GM21367 (cell line): Measurements from ENCODE around the gene C2orf42.
"Not testable (repeated sequence)": the region's sequence is repeated elsewhere in the genome, so short reads cannot be mapped to it uniquely, and the experiment has no call there.

Experiments used
- ATAC-seq: cut with Tn5 transposase; IDR thresholded peaks from one replicate; pipeline ENCODE4 v1.9.1; 2021; ENCODE audit not compliant: unreplicated experiment

Gene C2orf42

DNA sequence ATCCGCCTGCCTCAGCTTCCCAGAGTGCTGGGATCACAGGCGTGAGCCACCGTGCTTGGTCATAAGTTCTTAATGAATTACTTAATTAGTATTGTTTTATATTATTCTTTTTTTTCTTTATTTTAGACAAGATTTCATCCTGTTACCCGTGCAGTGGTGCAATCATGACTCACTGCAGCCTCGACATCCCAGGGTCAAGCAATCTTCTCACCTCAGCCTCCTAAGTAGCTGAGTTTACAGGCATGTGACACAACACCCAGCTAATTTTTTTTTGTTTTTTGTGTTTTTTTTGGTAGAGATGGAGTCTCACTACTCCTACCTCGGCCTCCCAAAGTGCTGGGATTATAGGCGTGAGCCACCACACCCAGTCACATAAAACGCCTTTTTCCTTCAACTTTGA, 17.3 kb downstream of the C2orf42 start:
- ATAC-seq = no peak

DNA sequence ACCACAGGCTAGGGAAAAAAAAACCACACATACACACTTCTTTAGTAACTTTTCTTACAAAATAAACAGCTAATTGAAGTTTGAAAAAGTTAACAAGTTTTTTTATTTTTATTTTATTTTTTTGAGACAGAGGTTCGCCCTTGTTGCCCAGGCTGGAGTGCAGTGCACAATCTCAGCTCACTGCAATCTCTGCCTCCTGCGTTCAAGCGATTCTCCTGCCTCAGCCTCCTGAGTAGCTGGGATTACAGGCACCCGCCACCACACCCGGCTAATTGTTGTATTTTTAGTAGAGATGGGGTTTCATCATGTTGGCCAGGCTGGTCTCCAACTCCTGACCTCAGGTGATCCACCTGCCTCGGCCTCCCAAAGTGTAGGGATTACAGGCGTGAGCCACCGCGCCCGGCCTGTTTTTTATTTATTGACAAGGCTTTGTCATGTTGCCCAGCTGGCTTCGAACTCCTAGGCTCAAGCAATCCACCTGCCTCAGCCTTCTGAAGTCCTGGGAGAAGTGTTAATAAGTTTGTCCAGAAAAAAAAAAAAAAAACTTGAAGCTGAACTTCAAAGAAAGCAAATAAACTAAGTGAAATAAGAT, 21.1 kb downstream of the C2orf42 start:
- ATAC-seq = not testable (repeated sequence)

DNA sequence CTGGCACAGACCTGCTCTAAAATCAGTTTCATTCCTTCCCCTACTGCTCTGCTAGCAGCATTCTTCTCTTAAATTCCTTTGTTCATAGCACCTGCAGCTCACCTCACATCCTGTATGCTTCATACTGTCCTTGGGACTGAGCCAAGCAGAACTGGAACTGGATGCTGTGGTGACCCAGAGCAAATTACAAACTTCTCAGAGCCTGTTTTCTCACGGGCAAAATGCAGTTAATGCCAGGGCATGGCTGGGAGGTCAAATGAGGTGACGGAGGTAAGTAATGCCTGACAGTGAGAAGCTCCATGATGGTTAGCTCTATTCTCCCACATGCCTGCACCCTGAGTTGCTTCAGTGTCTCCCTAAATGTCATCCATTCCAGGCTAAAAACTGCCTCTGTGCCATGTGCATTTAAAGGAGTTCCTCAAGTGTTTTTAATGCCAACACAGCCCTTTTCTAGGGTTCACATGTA, 29.7 kb downstream of the C2orf42 start:
- peak; percentile 88 for ATAC-seq

DNA sequence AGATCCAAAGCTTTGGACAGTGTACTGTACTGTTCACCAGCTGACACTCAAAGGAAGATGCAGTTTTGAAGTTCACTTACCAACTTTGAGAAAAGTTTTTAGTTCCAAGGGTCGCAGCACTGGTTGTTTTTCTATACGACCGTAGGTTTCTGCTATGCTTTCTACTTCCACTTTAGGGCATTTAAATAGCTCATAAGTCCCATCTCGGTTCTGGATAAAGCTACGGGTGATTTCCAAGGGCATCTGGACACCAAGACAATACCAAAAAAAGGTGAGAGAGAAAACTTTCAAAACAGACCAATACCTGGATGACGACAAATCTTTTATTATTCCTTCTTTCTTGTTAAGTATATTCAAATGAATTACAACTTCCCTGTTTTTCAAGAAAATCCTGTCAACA, 30.3 kb downstream of the C2orf42 start:
- no peak for ATAC-seq

DNA sequence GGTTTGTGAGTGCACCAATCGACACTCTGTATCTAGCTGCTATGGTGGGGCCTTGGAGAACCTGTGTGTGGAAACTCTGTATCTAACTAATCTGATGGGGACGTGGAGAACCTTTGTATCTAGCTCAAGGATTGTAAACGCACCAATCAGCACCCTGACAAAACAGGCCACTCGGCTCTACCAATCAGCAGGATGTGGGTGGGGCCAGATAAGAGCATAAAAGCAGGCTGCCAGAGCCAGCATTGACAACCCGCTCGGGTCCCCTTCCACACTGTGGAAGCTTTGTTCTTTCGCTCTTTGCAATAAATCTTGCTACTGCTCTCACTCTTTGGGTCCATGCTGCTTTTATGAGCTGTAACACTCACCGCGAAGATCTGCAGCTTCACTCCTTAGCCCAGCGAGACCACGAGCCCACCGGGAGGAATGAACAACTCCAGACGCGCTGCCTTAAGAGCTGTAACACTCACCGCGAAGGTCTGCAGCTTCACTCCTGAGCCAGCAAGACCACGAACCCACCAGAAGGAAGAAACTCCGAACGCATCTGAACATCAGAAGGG, 41.6 kb downstream of the C2orf42 start:
- not testable (repeated sequence) for ATAC-seq

DNA sequence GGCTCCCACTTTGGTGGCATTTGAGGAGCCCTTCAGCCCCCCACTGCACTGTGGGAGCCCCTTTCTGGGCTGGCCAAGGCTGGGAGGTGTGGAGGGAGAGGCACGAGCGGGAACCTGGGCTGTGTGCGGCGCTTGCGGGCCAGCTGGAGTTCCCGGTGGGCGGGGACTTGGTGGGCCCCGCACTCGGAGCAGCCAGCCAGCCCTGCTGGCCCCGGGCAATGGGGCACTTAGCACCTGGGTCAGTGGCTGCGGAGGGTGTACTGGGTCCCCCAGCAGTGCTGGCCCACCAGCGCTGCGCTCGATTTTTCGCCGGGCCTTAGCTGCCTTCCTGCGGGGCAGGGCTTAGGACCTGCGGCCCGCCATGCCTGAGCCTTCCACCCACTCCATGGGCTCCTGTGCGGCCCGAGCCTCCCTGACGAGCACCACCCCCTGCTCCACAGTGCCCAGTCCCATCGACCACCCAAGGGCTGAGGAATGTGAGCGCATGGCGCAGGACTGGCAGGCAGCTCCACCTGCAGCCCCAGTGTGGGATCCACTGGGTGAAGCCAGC, 42.5 kb downstream of the C2orf42 start:
- not testable (repeated sequence) for ATAC-seq

DNA sequence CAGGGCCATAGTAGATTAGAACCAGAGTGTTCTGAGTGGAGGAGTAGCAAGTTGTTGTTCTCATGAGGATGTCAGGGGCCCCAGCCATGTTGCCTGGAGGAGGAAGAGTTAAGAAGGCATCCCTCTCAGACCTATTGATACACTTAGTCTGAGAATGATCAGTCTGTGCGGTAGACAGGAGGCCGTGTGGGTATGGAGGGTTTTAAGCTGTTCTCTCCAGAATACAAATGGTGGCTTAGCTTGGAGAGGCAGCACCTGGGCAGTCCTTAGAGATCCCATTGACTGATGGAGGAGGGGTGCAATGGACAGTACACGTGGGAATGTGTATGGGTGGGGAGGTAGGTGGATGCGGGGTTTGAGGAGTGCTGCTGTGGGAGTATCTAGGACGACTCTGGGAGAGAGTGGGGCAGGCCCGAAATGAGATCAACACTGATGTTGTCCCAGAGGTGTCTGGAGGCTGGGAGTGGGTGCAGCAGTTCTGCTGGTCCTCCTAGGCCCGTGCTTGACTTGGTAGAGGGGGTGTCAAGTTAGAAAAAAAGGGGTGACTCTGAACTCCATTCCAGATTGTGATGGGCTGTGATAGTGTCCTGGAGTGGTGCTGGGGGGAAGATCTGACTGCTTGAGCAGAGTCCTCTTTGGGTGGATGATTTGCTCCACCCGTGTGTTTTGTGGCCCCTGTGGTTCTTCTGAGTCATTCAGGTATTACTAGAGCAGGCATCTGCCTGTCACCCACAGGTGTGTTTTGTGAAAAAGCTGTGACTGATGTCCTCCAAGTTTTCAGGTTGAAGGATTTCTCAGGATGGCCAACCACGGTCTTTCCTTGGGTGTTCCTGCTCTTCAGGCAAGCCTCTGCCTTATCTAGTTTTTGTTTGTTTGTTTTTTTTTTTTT, 44.7 kb downstream of the C2orf42 start:
- no peak for ATAC-seq

DNA sequence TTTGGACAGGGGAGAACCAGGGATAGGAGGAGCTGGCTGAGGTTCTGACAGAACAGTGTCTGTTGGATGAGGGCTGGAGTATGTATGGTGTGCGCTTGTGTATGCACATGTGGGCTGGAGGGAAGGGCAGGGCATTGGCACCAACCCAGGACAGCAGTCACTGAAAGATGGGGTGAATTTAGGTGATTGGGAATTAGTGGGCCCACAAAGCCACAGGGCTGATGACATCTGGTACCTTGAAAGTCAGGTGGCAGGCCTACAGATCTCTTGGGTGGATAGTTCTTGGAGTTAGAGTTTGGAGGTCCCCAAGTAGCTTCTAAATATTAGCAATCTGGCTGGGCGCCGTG, 45.7 kb downstream of the C2orf42 start:
- ATAC-seq = no peak

DNA sequence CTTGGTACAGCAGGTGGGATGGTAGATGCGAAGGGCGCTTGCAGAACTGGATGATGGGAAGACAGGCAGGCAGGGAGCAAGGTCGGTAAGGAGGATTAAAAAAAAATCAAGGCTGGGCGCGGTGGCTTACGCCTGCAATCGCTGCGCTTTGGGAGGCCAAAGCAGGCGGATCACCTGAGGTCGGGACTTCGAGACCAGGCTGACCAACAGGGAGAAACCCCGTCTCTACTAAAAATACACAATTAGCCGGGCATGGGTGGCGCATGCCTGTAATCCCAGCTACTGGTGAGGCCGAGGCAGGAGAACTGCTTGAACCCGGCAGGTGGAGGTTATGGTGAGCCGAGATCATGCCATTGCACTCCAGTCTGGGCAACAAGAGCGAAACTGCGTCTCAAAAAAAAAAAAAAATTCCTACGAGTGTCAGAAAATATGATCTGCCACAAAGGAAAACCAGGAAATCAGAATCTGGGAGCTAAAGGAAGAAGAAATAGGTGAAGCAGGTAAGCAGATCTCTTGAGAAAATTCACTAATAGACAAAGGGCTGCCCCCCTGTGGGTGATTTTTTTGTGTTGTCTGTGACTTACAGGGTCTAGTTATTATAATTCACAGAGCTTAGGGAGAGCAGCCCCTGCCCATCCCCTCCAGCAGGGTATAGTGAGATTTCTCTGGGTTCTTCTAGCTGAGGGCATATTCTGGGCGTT, 46.2 kb downstream of the C2orf42 start:
- ATAC-seq = no peak

DNA sequence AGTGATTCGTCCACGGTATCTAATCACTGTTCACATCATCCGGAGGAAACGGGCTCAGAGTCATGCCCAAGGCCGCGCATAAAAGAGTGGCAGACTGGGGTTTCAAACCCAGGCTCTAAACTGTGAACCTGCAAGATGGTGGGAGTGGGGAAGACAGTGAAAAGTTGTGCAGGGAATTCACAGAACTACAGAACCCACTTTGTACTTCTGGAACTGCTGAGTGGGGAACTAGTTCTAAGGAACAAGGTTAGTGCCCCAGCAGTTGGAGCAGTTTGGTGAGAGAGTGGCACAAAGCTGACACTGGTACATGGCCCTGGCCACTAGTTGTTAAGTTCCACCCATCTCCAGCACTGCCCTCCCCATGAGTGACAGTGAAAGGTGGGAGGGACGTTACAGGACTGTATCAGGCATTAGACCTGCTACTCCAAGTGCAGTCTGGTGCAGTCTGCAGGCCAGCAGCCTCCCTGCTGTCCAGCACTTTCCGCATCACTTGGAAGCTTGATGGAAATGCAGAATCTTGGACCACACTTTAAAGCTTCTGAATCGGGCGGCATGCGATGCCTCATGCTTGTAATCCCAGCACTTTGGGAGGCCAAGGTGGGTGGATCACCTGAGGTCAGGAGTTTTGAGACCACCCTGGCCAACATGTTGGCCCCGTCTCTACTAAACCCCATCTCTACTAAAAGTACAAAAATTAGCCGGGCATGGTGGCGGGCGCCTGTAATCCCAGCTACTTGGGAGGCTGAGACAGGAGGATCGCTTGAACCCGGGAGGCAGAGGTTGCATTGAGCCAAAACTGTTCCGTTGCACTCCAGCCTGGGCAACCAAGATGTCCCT, 47.3 kb downstream of the C2orf42 start:
- no peak for ATAC-seq

DNA sequence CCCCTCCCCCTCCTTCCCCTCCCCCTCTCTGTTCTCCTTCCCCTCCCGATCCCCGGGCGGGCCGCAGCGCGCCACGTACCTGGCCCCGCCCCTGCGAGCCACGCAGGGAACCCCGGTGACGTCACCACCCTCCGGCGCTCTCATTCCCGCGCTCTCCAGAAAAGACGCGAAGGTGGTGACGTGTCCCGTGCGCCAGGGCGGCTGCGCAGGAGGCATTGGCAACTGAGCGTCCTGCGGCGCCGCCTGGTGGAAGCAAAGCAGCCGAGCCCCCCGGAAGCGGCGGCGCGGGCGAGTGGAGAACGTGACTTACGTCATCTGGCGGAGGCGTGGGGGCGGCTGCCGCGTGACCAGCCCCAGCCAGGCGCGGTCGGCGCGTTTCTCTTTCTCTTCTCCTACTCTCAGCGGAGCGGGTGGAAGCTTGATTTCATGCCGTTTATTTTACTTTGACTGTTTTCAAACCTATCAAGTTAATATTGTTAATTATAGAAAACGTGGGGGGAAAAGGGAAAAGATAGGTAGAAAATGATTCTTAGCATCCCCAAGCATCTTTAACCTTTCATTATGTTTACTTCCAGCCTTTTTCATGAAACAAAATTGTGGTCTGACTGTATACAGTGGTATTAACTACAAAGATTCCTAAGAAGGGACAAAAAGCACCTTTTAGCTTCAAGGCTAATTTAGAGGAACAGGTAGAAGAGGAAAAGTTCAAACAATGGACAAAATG, 48.1 kb downstream of the C2orf42 start:
- ATAC-seq = peak; percentile 60

DNA sequence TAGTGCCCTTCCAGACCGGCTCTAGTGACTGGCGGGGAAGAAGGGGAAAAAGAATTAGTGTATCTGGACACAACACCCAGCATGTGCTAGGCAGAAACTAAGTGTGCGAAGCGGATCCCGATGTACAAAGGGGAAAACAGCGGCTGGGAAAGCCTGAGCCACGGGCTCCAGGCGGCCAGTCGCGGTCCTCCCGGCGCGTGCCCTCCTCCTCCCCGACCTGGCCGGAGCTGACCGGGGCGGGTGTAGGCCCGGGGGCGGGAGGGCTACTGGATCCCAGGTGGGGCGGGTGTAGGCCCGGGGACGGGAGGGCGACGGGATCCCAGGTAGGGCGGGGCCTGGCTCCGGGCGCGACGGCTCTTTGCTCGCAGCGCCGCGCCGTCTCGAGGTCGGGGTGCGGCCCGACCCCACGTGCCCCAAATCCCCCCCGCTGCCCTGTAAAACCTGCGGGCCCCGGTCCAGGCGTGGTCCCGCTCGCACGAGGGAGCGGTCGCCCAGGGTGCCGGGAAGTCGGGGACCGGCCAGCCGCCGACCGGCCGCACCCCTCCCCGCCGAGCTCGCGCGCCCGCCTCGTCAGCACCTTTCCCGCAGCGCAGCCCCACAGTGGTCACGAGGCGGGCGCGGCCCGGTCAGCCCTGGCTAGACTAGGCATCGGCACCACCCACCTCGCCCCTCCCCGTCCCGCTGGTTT, 48.8 kb downstream of the C2orf42 start:
- ATAC-seq = peak; percentile 19

DNA sequence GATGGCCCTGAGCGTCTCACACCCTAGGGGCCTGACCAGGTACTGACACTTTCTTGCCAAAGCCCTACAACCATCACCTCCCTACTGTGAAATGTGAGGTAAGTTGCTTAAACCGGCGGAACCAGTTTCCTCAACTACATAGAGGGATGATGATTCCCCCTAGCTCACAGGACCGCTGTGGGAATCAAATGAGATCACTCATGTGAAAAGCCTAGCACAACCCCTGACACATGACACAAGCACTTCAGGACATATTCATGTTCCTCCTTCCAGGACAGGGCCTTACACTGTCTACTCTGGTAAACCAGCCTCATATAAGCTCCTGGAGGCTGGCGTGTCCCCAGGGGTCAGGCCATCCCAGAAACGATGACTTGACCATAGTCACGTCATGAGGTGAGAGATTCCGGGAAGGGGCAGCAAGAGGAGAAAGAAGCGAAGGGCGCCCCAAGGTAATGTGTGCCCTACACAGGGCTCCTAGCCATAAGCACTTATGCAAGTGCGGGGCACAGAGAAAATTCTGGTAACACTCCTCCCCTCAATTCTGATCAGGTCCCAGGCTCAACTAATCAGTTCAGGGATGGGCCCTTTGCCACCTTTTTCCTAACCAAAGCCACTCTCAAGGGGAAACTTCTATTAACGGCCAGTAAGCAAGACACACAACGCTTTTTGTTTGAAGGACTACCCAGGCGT, 49.5 kb downstream of the C2orf42 start:
- peak; percentile 28 for ATAC-seq

DNA sequence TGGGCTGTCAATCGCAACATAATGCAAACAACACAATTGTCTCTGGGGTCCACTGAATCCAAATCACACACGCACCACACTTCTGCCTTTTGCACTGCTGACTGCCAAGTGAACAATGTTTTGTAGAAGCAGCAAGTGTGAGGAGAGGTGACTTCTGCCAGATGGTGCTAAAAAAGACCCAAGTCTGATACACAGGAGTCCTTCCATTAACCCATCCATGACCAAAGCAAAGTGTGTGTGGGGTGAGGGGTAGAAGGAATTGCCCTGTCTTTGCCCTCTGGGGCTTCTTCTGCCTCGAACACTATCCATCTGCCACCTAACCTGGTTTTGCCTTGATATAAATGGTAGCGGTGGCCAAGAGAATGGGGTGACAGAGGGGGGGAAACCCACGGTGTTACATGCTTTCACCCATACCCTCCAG, 50.0 kb downstream of the C2orf42 start:
- no peak for ATAC-seq

DNA sequence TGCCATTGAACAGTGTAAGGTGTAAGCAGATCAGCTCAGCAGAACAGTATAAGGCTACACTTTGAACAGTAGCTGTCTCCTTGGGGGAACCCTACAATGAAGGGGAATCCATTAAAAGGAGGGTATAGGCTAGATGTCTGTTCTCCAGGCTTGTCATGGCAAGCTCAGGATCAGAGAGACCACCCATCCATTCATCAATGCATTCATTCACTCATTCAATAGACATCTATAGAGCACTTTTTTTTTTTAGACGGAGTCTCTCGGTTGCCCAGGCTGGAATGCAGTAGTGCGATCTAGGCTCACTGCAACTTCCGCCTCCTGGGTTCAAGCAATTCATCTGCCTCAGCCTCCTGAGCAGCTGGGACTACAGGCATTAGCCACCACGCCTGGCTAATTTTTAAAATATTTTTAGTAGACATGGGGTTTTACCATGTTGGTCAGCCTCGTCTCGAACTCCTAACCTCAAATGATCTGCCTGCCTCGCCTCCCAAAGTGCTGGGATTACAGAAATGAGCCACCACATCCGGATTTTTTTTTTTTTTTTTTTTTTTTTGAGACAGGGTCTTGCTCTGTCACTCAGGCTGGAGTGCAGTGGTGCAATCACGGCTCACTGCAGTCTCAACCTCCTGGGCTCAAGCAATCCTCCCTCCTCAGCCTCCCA, 56.4 kb downstream of the C2orf42 start:
- ATAC-seq = not testable (repeated sequence)

DNA sequence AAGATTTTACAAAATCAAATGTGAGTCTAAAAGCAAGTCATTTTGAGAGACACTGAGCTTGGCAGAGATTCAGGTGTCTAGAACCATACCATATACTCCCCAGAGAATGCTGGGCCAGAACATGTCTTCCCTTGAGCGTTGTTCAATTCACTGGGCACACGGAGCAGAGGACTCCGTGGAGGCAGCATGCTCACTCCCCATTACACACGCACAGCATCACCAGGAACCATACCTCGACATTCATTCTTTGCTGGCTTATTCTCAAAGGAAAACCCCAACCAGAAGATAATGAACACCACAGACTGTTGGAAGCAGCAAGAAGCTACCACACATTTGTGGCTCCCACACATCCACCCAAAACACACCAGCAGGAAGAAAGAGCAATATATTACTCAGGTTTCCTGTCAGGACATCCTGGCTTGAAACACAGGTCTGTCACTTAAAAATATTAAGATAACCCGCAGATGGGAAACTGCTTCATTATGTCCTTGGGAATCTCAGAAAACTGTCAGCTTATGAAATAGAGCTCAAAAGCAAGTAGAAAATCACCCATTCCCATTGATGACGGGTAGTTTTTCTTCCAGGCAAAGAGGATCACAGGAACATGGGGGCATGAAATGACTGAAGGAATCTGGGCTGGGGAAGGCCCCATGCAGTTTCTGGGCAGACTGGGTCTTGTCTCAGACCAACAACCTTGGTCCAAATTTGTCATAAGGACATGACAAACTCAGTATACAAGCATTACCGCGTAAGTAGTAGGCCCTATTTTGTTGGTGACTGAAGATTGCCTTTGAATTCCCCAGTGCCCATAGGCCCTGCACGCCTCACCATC, 57.1 kb downstream of the C2orf42 start:
- ATAC-seq = no peak

DNA sequence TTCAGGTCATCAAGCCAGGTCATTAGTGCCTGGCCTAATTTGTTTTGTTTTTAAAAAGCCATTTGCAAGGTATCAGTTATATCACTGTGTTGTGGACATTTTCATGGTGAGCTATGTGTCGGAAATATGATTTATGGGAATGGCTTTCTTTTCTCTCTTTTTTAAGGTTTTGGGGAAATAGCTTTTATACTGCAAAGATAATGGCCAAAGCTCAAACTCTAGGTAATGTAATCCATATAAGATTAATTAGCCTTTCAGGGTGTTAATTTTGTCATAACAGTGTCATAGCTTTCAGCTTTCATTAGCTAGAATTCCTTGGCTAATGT, 57.7 kb downstream of the C2orf42 start:
- ATAC-seq = no peak
